ENCODE results near the gene OSER1. TPM values are rescaled to one million over a fixed set of nuclear protein-coding genes. Genes with fewer than 3 reads are reported as not detected.

The OSER1 gene
- total and polyA plus RNA-seq, 2 of the 8 experiments (the other 6 are each of a cell fraction or from before 2014, with no cell fraction given), result 24.5 to 31.8 TPM

- Histone ChIP-seq H2BK20ac (ENCODE audit: low read length) (no peak overlapping the region), H2BK5ac (ENCODE audit: low read depth, low read length) (no peak overlapping the region), H3K4me2 (ENCODE audit: insufficient read depth in 1 of 2, low read depth in 2 of 2, low read length in 2 of 2) (no peak overlapping the region; a peak in 1 of 4 replicates), H2AK5ac (ENCODE audit: low read depth, low read length) (no peak overlapping the region), H2BK15ac (ENCODE audit: low read length) (no peak overlapping the region), H3K56ac (replicated peaks; ENCODE audit: insufficient read length, low read depth, low read length) (no peak overlapping the region), H3K79me2 (ENCODE audit: control insufficient read depth in 1 of 2, insufficient read depth in 2 of 2, low read length in 2 of 2) (no peaks in the 10 kb centered on the region), H3K27ac (ENCODE audit: low read depth, low read length) (no peak overlapping the region), H3K27me3 (replicated peaks in 1 of 4; ENCODE audit: control insufficient read depth in 3 of 4, extremely low read depth in 1 of 4, insufficient read depth in 3 of 4, low read length in 3 of 4) (peaks cover 0 to 4% (median 1%) of the 10 kb centered on the region in 4 experiments; a peak in 2 of 7 replicates), H2BK12ac (ENCODE audit: low read depth, low read length) (no peak overlapping the region), H3K4ac (replicated peaks; ENCODE audit: insufficient read length, low read depth, low read length) (no peak overlapping the region), H4K5ac (ENCODE audit: insufficient read length, low read depth, low read length) (no peak overlapping the region), H3K9me3 (ENCODE audit: insufficient read depth in 2 of 2, low read depth in 1 of 2, low read length in 1 of 2) (no peaks in the 10 kb centered on the region), H3K14ac (ENCODE audit: insufficient read length) (no peak overlapping the region), H3K79me1 (ENCODE audit: low read depth, low read length) (no peaks in the 10 kb centered on the region), H3K23me2 (ENCODE audit: low read depth, low read length) (peaks cover 21% of the 10 kb centered on the region), H3K9ac (replicated peaks in 1 of 4; ENCODE audit: extremely low read depth in 1 of 4, low read depth in 3 of 4, low read length in 3 of 4) (no peak overlapping the region), H3K18ac (ENCODE audit: extremely low read depth, low read length) (no peak overlapping the region), H4K8ac (ENCODE audit: extremely low read depth, insufficient read depth, low read length) (no peak overlapping the region), H4K91ac (replicated peaks; ENCODE audit: insufficient read length, low read length) (no peak overlapping the region), H3K23ac (ENCODE audit: insufficient read length) (no peak overlapping the region), H2AFZ (ENCODE audit: low read length) (no peak overlapping the region), H2BK120ac (replicated peaks; ENCODE audit: low read depth, low read length) (no peak overlapping the region), H3K4me1 (replicated peaks in 1 of 4; ENCODE audit: control insufficient read depth in 3 of 4, insufficient read depth in 4 of 4, low read length in 3 of 4) (peaks cover 0 to 19% (median 7%) of the 10 kb centered on the region in 4 experiments; a peak in 5 of 7 replicates), H4K20me1 (replicated peaks in 1 of 2; ENCODE audit: control insufficient read depth in 1 of 2, insufficient read depth in 2 of 2, low read length in 2 of 2) (peaks cover 0 to 4% of the 10 kb centered on the region in 2 experiments), H3K36me3 (ENCODE audit: control insufficient read depth in 2 of 4, insufficient read depth in 4 of 4, low read length in 3 of 4) (no peaks in the 10 kb centered on the region), H3K4me3 (ENCODE audit: extremely low read depth in 1 of 4, insufficient read depth in 2 of 4, low read depth in 3 of 4, low read length in 4 of 4) (no peak overlapping the region)
- ChIA-PET CTCF (ENCODE audit: partially characterized antibody) (interaction anchor here (1.0 to 17.7 kb wide), 3 partner anchors 42 to 71 kb away, joined by 4 to 512 read pairs (median 6); no protein-coding TSS in a partner anchor), POLR2A (ENCODE audit: partially characterized antibody) (no interaction called here)
- DNase-seq (ENCODE audit: low read depth in 1 of 2, low spot score in 2 of 2), result no peak
- 85 to 100% methylated on average over 1 to 4 of the region's 4 CpGs for WGBS, 2 experiments (ENCODE audit: extremely low coverage in 1 of 2, insufficient coverage in 1 of 2, insufficient read length in 1 of 2, insufficient replicate concordance in 2 of 2, low coverage in 1 of 2, low lambda C conversion rate in 2 of 2, missing lambda C conversion rate in 1 of 2)
- FAIRE-seq, result no peak
Observed at GRCh38 chr20:44185574-44185973, 25.0 kb downstream of the OSER1 start.
